OCI-M2 (cell line): ENCODE results near the gene TOP3A.
"Not testable (repeated sequence)": the region's sequence is repeated elsewhere in the genome, so short reads cannot be mapped to it uniquely, and the experiment has no call there.

Source experiments
- DNase-seq: peaks from one replicate; lab custom pipeline; 2025; ENCODE audit not compliant: unreplicated experiment; lab: John Stamatoyannopoulos, UW

The TOP3A gene

GRCh38 chr17:18323507-18324139 lies 8.8 kb upstream of the TOP3A start:
- no peak for DNase-seq

GRCh38 chr17:18323007-18323406 lies 8.2 kb upstream of the TOP3A start:
- DNase-seq, result no peak

- no peak for DNase-seq
These were observed 7.7 kb upstream of the TOP3A start for GRCh38 chr17:18322522-18322921.

- DNase-seq, result no peak
These were observed 6.5 kb upstream of the TOP3A start for GRCh38 chr17:18321309-18321708.

GRCh38 chr17:18320301-18320700 lies 5.5 kb upstream of the TOP3A start:
- no peak for DNase-seq

- no peak for DNase-seq
These were observed 4.9 kb upstream of the TOP3A start for GRCh38 chr17:18319604-18320256.

- no peak for DNase-seq
These were observed 4.1 kb upstream of the TOP3A start for GRCh38 chr17:18318771-18319450.

GRCh38 chr17:18318117-18318516 lies 3.3 kb upstream of the TOP3A start:
- DNase-seq, result no peak

- no peak for DNase-seq
These were observed 1.2 kb upstream of the TOP3A start for GRCh38 chr17:18315961-18316360.

- no peak for DNase-seq
These were observed 748 bp upstream of the TOP3A start for GRCh38 chr17:18315562-18315922.

- no peak for DNase-seq
These were observed 599 bp downstream of the TOP3A start for GRCh38 chr17:18314059-18314730.

GRCh38 chr17:18309202-18309601 lies 5.6 kb downstream of the TOP3A start:
- no peak for DNase-seq

GRCh38 chr17:18303206-18303605 lies 11.6 kb downstream of the TOP3A start:
- not testable (repeated sequence) for DNase-seq

- DNase-seq, result no peak
These were observed 13.9 kb downstream of the TOP3A start for GRCh38 chr17:18300725-18301480.

GRCh38 chr17:18298061-18298460 lies 16.7 kb downstream of the TOP3A start:
- DNase-seq, result not testable (repeated sequence)

- DNase-seq, result no peak
These were observed 22.9 kb downstream of the TOP3A start for GRCh38 chr17:18291718-18292540.

GRCh38 chr17:18285296-18285695 lies 29.5 kb downstream of the TOP3A start:
- no peak for DNase-seq

- no peak for DNase-seq
These were observed 33.0 kb downstream of the TOP3A start for GRCh38 chr17:18281788-18282187.

- DNase-seq, result no peak
These were observed 33.9 kb downstream of the TOP3A start for GRCh38 chr17:18280766-18281371.

- no peak for DNase-seq
These were observed 34.5 kb downstream of the TOP3A start for GRCh38 chr17:18280249-18280648.
